ENCODE results near the gene ALB. TPM values are rescaled to one million over a fixed set of nuclear protein-coding genes. Genes with fewer than 3 reads are reported as not detected.

Gene ALB
- total RNA-seq, 1 donor from 2014 or later, result 0.64 TPM

DNA sequence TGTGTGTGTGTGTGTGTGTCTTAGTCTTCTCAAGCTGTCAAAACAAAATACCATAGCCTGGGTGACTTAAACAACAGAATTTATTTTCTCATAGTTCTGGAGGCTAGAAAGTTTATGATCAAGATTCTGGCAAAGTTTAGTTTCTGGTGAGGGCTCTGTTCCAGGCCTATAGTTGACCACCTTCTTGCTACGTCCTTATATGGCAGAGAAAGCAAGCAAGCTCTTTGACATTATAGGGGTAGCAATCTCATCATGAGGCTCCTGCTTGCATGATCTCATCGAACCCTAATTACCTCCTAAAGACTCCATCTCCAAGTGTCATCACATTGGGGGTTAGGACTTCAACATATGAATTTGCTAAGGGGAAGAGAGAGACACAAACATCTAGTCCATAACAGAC lies 25.0 kb downstream of the ALB start:
- H3K36me3 Mint-ChIP-seq (ENCODE audit: low read depth, unreplicated experiment), result no peaks in the 10 kb centered on the region

DNA sequence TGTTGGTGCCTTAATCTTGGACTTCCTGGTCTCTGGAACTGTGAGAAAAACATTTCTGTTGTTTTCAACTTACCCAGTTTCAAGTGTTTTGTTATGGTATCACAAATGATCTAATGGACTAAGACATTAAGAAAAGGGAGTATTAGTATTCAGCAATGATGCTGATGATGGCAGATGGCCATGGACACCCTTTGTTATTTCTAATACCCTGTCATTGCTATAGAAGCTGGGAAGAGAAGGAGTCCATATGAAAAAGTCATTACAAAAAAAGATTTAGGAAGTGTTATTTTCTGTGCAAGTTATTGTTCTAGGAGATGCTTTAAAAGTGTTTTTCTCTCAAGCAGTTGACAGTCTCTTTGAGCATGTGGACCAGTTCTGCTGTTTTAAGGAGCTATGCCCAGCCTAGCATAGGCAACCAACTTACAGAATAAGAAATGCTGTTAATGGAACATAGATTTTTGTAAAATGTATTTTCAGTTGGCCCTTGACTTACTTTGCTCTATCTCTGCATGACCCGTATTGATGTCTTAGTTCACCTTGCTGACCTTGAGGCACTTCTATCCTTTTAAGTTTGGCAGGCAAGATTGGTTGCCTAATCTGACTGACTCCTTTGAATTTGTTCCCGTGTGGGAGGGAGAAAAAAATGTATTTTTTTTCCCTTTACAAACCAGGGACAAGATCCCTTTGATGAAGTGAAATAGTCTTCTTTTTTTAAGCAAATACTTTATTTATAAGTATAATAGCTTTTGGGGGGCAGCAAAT lies 25.9 kb downstream of the ALB start:
- DNase-seq (ENCODE audit: low spot score), result no peak
- Mint-ChIP-seq H3K4me3 (ENCODE audit: unreplicated experiment) (no peak overlapping the region), H3K4me1 (ENCODE audit: unreplicated experiment) (peaks cover 8% of the 10 kb centered on the region), H3K9me3 (ENCODE audit: unreplicated experiment) (no peaks in the 10 kb centered on the region), H3K27ac (ENCODE audit: unreplicated experiment) (no peak overlapping the region), H3K36me3 (ENCODE audit: low read depth, unreplicated experiment) (no peaks in the 10 kb centered on the region), H3K27me3 (ENCODE audit: unreplicated experiment) (peaks cover 2% of the 10 kb centered on the region)
- TF ChIP-seq, protein P1, sequence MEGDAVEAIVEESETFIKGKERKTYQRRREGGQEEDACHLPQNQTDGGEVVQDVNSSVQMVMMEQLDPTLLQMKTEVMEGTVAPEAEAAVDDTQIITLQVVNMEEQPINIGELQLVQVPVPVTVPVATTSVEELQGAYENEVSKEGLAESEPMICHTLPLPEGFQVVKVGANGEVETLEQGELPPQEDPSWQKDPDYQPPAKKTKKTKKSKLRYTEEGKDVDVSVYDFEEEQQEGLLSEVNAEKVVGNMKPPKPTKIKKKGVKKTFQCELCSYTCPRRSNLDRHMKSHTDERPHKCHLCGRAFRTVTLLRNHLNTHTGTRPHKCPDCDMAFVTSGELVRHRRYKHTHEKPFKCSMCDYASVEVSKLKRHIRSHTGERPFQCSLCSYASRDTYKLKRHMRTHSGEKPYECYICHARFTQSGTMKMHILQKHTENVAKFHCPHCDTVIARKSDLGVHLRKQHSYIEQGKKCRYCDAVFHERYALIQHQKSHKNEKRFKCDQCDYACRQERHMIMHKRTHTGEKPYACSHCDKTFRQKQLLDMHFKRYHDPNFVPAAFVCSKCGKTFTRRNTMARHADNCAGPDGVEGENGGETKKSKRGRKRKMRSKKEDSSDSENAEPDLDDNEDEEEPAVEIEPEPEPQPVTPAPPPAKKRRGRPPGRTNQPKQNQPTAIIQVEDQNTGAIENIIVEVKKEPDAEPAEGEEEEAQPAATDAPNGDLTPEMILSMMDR (IDR thresholded peaks at IDR 0.05; ENCODE audit: unreplicated experiment), result no peak

More for the DNA sequence above, 25.0 kb downstream of the ALB start:
- no peak overlapping the region for H3K4me3 Mint-ChIP-seq (ENCODE audit: unreplicated experiment)
- H3K4me1 Mint-ChIP-seq (ENCODE audit: unreplicated experiment), result peaks cover 8% of the 10 kb centered on the region
- TF ChIP-seq, protein P1 (IDR thresholded peaks at IDR 0.05; ENCODE audit: unreplicated experiment), result no peak
- peaks cover 2% of the 10 kb centered on the region for H3K27me3 Mint-ChIP-seq (ENCODE audit: unreplicated experiment)
- no peaks in the 10 kb centered on the region for H3K9me3 Mint-ChIP-seq (ENCODE audit: unreplicated experiment)
- DNase-seq (ENCODE audit: low spot score), result no peak
- H3K27ac Mint-ChIP-seq (ENCODE audit: unreplicated experiment), result no peak overlapping the region

DNA sequence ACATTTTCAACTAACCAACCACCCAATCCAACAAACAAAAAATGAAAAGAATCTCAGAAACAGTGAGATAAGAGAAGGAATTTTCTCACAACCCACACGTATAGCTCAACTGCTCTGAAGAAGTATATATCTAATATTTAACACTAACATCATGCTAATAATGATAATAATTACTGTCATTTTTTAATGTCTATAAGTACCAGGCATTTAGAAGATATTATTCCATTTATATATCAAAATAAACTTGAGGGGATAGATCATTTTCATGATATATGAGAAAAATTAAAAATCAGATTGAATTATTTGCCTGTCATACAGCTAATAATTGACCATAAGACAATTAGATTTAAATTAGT lies 27.7 kb downstream of the ALB start:
- peaks cover 8% of the 10 kb centered on the region for H3K4me1 Mint-ChIP-seq (ENCODE audit: unreplicated experiment)
- H3K36me3 Mint-ChIP-seq (ENCODE audit: low read depth, unreplicated experiment), result no peaks in the 10 kb centered on the region
- TF ChIP-seq, protein P1 (IDR thresholded peaks at IDR 0.05; ENCODE audit: unreplicated experiment), result no peak
- H3K27ac Mint-ChIP-seq (ENCODE audit: unreplicated experiment), result no peak overlapping the region
- no peak for DNase-seq (ENCODE audit: low spot score)
- no peak overlapping the region for H3K4me3 Mint-ChIP-seq (ENCODE audit: unreplicated experiment)
- peaks cover 1% of the 10 kb centered on the region for H3K27me3 Mint-ChIP-seq (ENCODE audit: unreplicated experiment)
- H3K9me3 Mint-ChIP-seq (ENCODE audit: unreplicated experiment), result no peaks in the 10 kb centered on the region

DNA sequence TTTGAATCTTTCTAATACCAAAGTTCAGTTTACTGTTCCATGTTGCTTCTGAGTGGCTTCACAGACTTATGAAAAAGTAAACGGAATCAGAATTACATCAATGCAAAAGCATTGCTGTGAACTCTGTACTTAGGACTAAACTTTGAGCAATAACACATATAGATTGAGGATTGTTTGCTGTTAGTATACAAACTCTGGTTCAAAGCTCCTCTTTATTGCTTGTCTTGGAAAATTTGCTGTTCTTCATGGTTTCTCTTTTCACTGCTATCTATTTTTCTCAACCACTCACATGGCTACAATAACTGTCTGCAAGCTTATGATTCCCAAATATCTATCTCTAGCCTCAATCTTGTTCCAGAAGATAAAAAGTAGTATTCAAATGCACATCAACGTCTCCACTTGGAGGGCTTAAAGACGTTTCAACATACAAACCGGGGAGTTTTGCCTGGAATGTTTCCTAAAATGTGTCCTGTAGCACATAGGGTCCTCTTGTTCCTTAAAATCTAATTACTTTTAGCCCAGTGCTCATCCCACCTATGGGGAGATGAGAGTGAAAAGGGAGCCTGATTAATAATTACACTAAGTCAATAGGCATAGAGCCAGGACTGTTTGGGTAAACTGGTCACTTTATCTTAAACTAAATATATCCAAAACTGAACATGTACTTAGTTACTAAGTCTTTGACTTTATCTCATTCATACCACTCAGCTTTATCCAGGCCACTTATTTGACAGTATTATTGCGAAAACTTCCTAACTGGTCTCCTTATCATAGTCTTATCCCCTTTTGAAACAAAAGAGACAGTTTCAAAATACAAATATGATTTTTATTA lies 28.3 kb downstream of the ALB start:
- Mint-ChIP-seq H3K4me3 (ENCODE audit: unreplicated experiment) (no peak overlapping the region), H3K27me3 (ENCODE audit: unreplicated experiment) (no peaks in the 10 kb centered on the region), H3K27ac (ENCODE audit: unreplicated experiment) (no peak overlapping the region), H3K9me3 (ENCODE audit: unreplicated experiment) (no peaks in the 10 kb centered on the region), H3K4me1 (ENCODE audit: unreplicated experiment) (peaks cover 8% of the 10 kb centered on the region), H3K36me3 (ENCODE audit: low read depth, unreplicated experiment) (no peaks in the 10 kb centered on the region)
- no peak for DNase-seq (ENCODE audit: low spot score)
- TF ChIP-seq, protein P1 (IDR thresholded peaks at IDR 0.05; ENCODE audit: unreplicated experiment), result no peak

DNA sequence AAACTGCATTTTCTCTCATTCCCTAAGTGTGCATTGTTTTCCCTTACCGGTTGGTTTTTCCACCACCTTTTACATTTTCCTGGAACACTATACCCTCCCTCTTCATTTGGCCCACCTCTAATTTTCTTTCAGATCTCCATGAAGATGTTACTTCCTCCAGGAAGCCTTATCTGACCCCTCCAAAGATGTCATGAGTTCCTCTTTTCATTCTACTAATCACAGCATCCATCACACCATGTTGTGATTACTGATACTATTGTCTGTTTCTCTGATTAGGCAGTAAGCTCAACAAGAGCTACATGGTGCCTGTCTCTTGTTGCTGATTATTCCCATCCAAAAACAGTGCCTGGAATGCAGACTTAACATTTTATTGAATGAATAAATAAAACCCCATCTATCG lies 29.1 kb downstream of the ALB start:
- no peak overlapping the region for H3K4me3 Mint-ChIP-seq (ENCODE audit: unreplicated experiment)
- H3K27ac Mint-ChIP-seq (ENCODE audit: unreplicated experiment), result peak overlapping the region; percentile 2
- no peaks in the 10 kb centered on the region for H3K27me3 Mint-ChIP-seq (ENCODE audit: unreplicated experiment)
- DNase-seq (ENCODE audit: low spot score), result no peak
- no peaks in the 10 kb centered on the region for H3K36me3 Mint-ChIP-seq (ENCODE audit: low read depth, unreplicated experiment)
- H3K4me1 Mint-ChIP-seq (ENCODE audit: unreplicated experiment), result peaks cover 8% of the 10 kb centered on the region
- H3K9me3 Mint-ChIP-seq (ENCODE audit: unreplicated experiment), result no peaks in the 10 kb centered on the region
- TF ChIP-seq, protein P1 (IDR thresholded peaks at IDR 0.05; ENCODE audit: unreplicated experiment), result no peak
